ENCODE data around the gene MARVELD3.
"Not testable (repeated sequence)": the region's sequence is repeated elsewhere in the genome, so short reads cannot be mapped to it uniquely, and the experiment has no call there.

The MARVELD3 gene

GRCh38 chr16:71671165-71671564, 45.2 kb downstream of the MARVELD3 start:
- DNase-seq (ENCODE audit: low read depth in 2 of 3, low spot score in 2 of 3) = no peak

- DNase-seq (ENCODE audit: low read depth in 2 of 3, low spot score in 2 of 3) = no peak
Measured at GRCh38 chr16:71672125-71672524, 46.1 kb downstream of the MARVELD3 start.

- DNase-seq (ENCODE audit: low read depth in 2 of 3, low spot score in 2 of 3) = no peak
Measured at GRCh38 chr16:71672803-71673581, 47.0 kb downstream of the MARVELD3 start.

GRCh38 chr16:71673582-71673973, 47.6 kb downstream of the MARVELD3 start:
- DNase-seq (ENCODE audit: low read depth in 2 of 3, low spot score in 2 of 3) = no peak

GRCh38 chr16:71674229-71674628, 48.2 kb downstream of the MARVELD3 start:
- no peak for DNase-seq (ENCODE audit: low read depth in 2 of 3, low spot score in 2 of 3)

GRCh38 chr16:71675380-71675779, 49.4 kb downstream of the MARVELD3 start:
- DNase-seq (ENCODE audit: low read depth in 2 of 3, low spot score in 2 of 3) = no peak

GRCh38 chr16:71676236-71676635, 50.3 kb downstream of the MARVELD3 start:
- DNase-seq (ENCODE audit: low read depth in 2 of 3, low spot score in 2 of 3) = no peak

GRCh38 chr16:71681360-71681759, 55.4 kb downstream of the MARVELD3 start:
- DNase-seq (ENCODE audit: low read depth in 2 of 3, low spot score in 2 of 3) = no peak

GRCh38 chr16:71684280-71684679, 58.3 kb downstream of the MARVELD3 start:
- DNase-seq (ENCODE audit: low read depth in 2 of 3, low spot score in 2 of 3) = not testable (repeated sequence)
